ENCODE results near the gene ZNF175.

Gene ZNF175

GRCh38 chr19:51550848-51551672 is 20.0 kb upstream of the ZNF175 start:
- DNase-seq, result no peak

- no peak for DNase-seq
Measured at GRCh38 chr19:51551673-51552432, 19.2 kb upstream of the ZNF175 start.

GRCh38 chr19:51552608-51552995 is 18.5 kb upstream of the ZNF175 start:
- no peak for DNase-seq

GRCh38 chr19:51552996-51553725 is 17.9 kb upstream of the ZNF175 start:
- peak in 8 of 14 donors; percentile 3 to 47 (median 14) for DNase-seq

GRCh38 chr19:51559240-51559639 is 11.8 kb upstream of the ZNF175 start:
- DNase-seq, result no peak

- DNase-seq, result no peak
Measured at GRCh38 chr19:51560339-51560738, 10.7 kb upstream of the ZNF175 start.

- no peak for DNase-seq
Measured at GRCh38 chr19:51564791-51565190, 6.3 kb upstream of the ZNF175 start.

- DNase-seq, result no peak
Measured at GRCh38 chr19:51565583-51565982, 5.5 kb upstream of the ZNF175 start.

- no peak for DNase-seq
Measured at GRCh38 chr19:51566489-51567100, 4.5 kb upstream of the ZNF175 start.

- DNase-seq, result no peak
Measured at GRCh38 chr19:51567583-51567982, 3.5 kb upstream of the ZNF175 start.

GRCh38 chr19:51568456-51568855 is 2.6 kb upstream of the ZNF175 start:
- DNase-seq, result no peak

- no peak for DNase-seq
Measured at GRCh38 chr19:51571599-51571998, 516 bp downstream of the ZNF175 start.

GRCh38 chr19:51572410-51572809 is 1.3 kb downstream of the ZNF175 start:
- DNase-seq, result no peak

- DNase-seq, result no peak
Measured at GRCh38 chr19:51572908-51573307, 1.8 kb downstream of the ZNF175 start.

- DNase-seq, result no peak
Measured at GRCh38 chr19:51573331-51573730, 2.2 kb downstream of the ZNF175 start.

- DNase-seq, result no peak
Measured at GRCh38 chr19:51576850-51577249, 5.8 kb downstream of the ZNF175 start.

GRCh38 chr19:51586103-51586728 is 15.1 kb downstream of the ZNF175 start:
- no peak for DNase-seq

- DNase-seq, result no peak
Measured at GRCh38 chr19:51586799-51587198, 15.7 kb downstream of the ZNF175 start.

- DNase-seq, result no peak
Measured at GRCh38 chr19:51587264-51588191, 16.4 kb downstream of the ZNF175 start.

GRCh38 chr19:51589511-51589910 is 18.4 kb downstream of the ZNF175 start:
- no peak for DNase-seq

- DNase-seq, result no peak
Measured at GRCh38 chr19:51590441-51590840, 19.4 kb downstream of the ZNF175 start.

Data from C1 segment of cervical spinal cord (tissue), 14 donors.